Spleen (tissue), 7 donors: Measurements from ENCODE around the gene ELMO2.

Source experiments
- CTCF ChIP-seq, 11 experiments: fragments of 200-600 bp in 7 of 11; fragments of 450-650 bp in 4 of 11; sonication (generic) in 4 of 11; IDR thresholded peaks in 8 of 11; conservative IDR thresholded peaks in 3 of 11; 1 replicate in 7 of 11; 2 replicates in 4 of 11; pipeline versions ENCODE4 v1.4.0 to v1.8.0; 2016 to 2021; ENCODE audit warnings: antibody characterized with exemption in 11 of 11, inconsistent platforms in 4 of 11, mild to moderate bottlenecking in 1 of 11
- POLR2A ChIP-seq, 3 donors: fragments of 450-650 bp; IDR thresholded peaks; one replicate each; pipeline ENCODE4 v1.5.1; 2017; ENCODE audit warnings: antibody characterized with exemption in 3 of 3, mild to moderate bottlenecking in 1 of 3
- POLR2AphosphoS5 ChIP-seq, 3 donors: sonication (generic); formaldehyde crosslinking; IDR thresholded peaks; one replicate each; pipeline ENCODE4 v1.5.1; 2017; ENCODE audit warnings: antibody characterized with exemption in 3 of 3
- donor health status: DM: no; HTN: no; CAD: no; lungs with moderate emphysema.
- donor health status: DM: no; HTN: no; CAD: no.
- donor health status: DM: no; HTN: no; CAD: no.

- TF ChIP-seq CTCF (IDR thresholded peaks at IDR 0.05 in 8 of 11, conservative IDR thresholded peaks at IDR 0.05 in 3 of 11) (no peak), POLR2AphosphoS5 (IDR thresholded peaks at IDR 0.05) (no peak), POLR2A (IDR thresholded peaks at IDR 0.05) (no peak)
Observed at GRCh38 chr20:46398963-46399362, 7.5 kb downstream of the ELMO2 start.
